Left hindlimb (tissue), 1 donor: Measurements from ENCODE around the gene C7.
"Not testable (repeated sequence)": the region's sequence is repeated elsewhere in the genome, so short reads cannot be mapped to it uniquely, and the experiment has no call there.

Source experiments
- DNase-seq: peaks from one replicate; pipeline ENCODE4 v3.0.0-alpha.2; 2018

The C7 gene

DNA sequence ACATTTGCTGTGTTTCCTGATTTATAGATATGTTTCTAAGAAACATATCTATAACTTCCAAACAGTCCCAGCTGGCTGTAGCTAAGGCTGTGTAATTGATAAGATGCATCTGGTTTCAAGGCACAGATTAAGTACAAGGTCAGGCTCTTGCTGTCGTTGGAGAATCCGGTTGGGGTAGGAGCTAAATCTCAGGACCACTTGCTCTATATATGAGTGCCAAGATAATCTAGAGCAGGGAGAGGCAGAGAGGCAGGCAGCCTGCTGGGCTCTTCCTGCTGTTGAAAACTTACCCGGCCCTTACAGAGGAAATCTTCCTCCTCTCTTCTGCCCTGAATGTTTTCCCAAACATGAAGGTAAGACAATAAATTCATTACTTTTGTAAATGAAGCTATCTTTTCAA lies at the start of gene C7:
Gene C7, plus strand, starts transcription at position 234 of the 400 bp plus-strand sequence. Its CDS starts 114 bp downstream, at position 348.
- DNase-seq, result no peak

- no peak for DNase-seq
Observed at GRCh38 chr5:40860711-40861110, 48.6 kb upstream of the C7 start.

DNA sequence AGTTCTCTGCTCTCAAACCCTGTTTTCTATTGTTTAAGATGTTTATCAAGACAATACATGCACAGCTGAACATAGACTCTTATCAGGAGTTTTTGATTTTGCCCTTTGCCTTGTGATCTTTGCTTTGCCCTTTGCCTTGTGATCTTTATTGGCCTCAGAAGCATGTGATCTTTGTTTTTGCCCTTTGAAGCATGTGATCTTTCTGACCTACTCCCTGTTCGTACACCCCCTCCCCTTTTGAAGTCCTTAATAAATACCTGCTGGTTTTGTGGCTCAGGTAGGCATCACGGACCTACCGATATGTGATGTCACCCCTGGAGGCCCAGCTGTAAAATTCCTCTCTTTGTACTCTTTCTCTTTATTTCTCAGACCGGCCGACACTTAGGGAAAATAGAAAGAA lies 44.3 kb upstream of the C7 start:
- not testable (repeated sequence) for DNase-seq

- DNase-seq, result no peak
Observed at GRCh38 chr5:40866844-40867243, 42.5 kb upstream of the C7 start.

DNA sequence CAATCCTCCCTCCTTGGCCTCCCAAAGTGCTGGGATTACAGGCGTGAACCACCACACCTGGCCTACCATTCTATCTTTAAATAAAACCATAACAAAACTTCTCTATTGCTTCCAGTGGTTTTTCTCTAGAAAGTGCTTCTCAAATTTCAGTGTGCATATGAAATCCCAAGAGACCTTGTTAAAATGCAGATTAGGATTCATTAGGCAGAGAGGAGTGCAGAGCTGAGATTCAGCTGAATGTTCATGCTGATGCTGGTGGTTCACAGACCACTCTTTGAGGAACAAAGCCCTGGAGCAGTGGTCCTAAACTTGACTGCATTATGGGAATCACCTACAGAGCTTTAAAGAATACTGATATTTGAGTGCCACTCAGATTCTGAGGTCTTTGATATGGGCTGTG lies 39.9 kb upstream of the C7 start:
- DNase-seq, result no peak

- DNase-seq, result no peak
Observed at GRCh38 chr5:40871177-40871576, 38.1 kb upstream of the C7 start.

GRCh38 chr5:40872253-40872652 lies 37.0 kb upstream of the C7 start:
- not testable (repeated sequence) for DNase-seq

DNA sequence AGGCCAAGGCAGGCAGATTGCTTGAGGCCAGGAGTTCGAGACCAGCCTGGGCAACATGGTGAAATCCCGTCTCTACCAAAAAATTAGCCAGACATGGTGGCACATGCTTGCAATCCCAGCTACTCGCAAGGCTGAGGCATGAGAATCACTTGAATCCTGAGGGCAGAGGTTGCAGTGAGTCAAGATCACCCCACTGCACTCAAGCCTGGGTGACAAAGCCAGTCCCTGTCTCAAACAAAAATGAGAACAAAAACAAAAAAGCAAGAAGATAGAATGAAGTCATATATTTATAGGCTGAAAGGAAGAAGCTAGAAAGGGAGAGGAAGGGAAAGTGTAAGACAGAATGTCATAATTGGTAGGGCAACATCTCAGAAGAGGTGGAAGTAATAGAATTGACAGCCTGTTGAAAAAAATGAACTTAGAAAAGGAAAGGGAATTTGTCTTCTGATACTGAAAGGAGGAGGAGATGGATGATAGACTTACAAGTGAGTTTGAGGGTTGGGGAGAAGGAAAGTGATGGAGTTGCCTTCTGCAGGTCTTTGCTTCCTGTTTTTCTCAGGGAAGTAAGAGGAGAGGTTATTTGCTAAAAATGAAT lies 35.9 kb upstream of the C7 start:
- no peak for DNase-seq

DNA sequence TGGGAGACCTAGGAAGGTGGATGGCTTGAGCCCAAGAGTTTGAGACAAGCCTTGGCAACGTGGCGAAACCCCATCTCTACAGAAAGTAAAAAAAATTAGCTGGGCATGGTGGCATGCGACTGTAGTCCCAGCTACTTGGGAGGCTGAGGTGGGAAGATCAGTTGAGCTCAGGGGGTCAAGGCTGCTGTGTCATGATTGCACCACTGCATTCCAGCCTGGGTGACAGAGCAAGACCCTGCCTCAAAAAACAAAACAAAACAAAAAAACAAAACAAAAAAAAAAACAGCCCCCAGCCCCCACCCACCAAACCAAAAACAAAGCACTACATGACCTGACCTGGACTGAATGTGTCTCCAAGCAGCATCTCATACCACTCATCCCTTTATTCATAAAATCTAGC lies 33.3 kb upstream of the C7 start:
- no peak for DNase-seq

GRCh38 chr5:40877371-40877988 lies 31.8 kb upstream of the C7 start:
- no peak for DNase-seq

DNA sequence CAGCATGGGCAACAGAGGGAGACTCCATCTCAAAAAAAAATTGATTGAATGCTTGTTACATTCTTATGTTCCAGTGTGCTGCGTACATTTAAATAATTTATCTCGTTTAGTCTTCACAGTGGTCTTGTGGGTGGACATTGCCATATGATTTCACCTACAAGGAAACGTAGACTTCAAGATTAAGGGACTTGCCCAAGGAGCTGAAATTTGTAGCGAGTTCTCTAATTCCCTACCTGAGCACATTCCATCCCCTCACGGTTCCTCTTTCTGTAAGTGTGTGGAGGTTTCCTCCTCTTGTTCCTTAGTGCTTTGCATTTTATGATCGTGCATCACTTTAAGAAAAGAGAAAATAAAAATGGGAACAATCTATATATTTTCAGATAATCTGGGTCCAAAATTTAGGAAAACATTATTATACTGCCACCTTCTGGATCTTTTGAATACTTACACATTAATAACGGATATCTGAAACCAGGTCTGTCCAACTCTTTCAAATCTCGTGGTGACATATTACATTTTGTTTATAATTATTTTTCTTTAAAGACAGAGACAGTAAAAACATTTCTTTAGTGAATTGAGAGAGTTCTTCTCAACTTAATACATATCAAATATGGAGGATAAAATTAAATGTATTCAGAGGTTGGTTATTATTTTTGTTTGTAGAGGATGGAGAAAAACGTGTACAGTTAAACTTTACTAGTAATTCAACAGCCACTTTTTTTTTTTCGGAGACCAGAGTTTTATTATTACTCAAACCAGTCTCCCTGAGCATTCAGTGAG lies 29.9 kb upstream of the C7 start:
- no peak for DNase-seq

DNA sequence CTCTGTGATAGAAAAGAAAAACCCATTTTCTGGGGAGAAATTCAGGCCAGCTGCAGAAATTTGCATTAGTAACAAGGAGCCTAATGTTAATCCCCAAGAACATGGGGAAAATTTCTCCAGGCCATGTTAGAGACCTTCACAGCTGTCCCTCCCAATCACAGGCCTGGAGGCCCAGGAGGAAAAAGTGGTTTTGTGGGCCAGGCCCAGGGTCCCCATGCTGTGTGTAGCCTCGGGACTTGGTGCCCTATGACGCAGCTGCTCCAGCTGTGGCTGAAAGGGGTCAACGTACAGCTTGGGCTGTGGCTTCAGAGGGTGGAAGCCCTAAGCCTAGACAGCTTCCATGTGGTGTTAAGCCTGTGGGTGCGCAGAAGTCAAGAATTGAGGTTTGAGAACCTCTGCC lies 27.0 kb upstream of the C7 start:
- no peak for DNase-seq

DNA sequence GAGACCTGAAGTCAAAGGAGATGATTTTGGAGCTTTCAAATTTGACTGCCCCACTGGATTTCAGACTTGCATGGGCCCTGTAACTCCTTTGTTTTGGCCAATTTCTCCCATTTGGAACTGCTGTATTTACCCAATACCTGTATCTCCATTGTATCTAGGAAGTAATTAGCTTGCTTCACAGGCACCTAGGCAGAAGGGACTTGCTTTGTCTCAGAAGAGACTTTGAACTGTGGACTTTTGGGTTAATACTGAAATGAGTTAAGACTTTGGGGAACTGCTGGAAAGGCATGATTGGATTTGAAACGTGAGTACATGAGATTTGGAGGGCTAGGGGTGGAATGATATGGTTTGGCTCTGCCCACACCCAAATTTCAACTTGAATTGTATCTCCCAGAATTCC lies 26.2 kb upstream of the C7 start:
- not testable (repeated sequence) for DNase-seq

- not testable (repeated sequence) for DNase-seq
Observed at GRCh38 chr5:40895440-40896425, 13.6 kb upstream of the C7 start.

GRCh38 chr5:40904205-40904993 lies 4.9 kb upstream of the C7 start:
- peak; percentile 33 for DNase-seq

DNA sequence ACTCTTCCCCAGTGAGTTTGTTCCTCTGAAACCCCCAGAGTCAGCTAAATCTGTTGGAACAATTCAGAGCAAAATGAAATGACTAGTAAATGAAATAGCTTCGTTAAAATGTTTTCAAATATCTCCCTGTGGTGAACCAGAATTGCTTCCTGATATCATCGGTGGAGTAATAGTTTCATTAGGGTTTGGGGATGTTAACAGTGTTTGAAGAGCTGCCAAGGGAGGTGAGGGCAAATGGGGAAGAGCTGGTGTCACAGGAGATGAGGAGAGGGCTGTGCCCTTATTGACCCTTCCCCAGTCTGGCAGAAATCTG lies 4.3 kb upstream of the C7 start:
- no peak for DNase-seq

GRCh38 chr5:40906351-40906751 lies 2.9 kb upstream of the C7 start:
- no peak for DNase-seq

GRCh38 chr5:40909723-40910122 lies 426 bp downstream of the C7 start:
- DNase-seq, result no peak

GRCh38 chr5:40911266-40911665 lies 2.0 kb downstream of the C7 start:
- no peak for DNase-seq

GRCh38 chr5:40914835-40915234 lies 5.5 kb downstream of the C7 start:
- no peak for DNase-seq

- no peak for DNase-seq
Observed at GRCh38 chr5:40915341-40915926, 6.1 kb downstream of the C7 start.

DNA sequence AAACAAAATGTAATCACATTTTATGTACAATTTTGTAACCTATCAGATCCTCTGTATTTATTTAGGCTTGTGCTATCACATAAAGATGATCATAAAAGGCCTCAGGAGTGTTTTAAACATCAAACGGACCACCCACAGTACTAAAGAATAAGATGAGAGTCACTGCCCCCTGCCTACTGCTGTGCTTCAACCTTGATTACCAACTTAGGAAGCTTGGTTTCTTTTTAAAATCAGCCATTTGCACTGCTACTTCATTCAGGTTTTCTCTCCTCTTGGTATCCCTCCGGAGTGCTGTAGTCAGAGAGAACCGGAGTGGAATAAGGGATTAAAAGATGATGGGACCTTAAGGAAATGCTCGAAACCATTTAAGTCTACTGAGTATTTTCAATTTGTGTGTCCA lies 6.9 kb downstream of the C7 start:
- no peak for DNase-seq
